Esophagus squamous epithelium (tissue), 4 donors: ENCODE measurements around the gene ADA.

ENCODE experiments used
- CTCF ChIP-seq, 6 experiments: fragments of 450-650 bp in 4 of 6; fragments of 200-600 bp in 2 of 6; sonication (generic) in 2 of 6; IDR thresholded peaks; one replicate each; pipeline ENCODE4 v1.5.1; 2016 to 2019; ENCODE audit warnings: antibody characterized with exemption in 6 of 6, mild to moderate bottlenecking in 4 of 6, moderate library complexity in 4 of 6
- POLR2A ChIP-seq, 4 donors: fragments of 450-650 bp; IDR thresholded peaks; one replicate each; pipeline ENCODE4 v1.6.1; 2017; ENCODE audit warnings: antibody characterized with exemption in 4 of 4, mild to moderate bottlenecking in 4 of 4, moderate library complexity in 3 of 4

GRCh38 chr20:44678242-44678641 is 26.7 kb upstream of the ADA start:
- TF ChIP-seq CTCF (IDR thresholded peaks at IDR 0.05): no peak
- no peak for TF ChIP-seq POLR2A (IDR thresholded peaks at IDR 0.05)
